Measurements from ENCODE around the gene FAM120A.

Gene FAM120A

DNA sequence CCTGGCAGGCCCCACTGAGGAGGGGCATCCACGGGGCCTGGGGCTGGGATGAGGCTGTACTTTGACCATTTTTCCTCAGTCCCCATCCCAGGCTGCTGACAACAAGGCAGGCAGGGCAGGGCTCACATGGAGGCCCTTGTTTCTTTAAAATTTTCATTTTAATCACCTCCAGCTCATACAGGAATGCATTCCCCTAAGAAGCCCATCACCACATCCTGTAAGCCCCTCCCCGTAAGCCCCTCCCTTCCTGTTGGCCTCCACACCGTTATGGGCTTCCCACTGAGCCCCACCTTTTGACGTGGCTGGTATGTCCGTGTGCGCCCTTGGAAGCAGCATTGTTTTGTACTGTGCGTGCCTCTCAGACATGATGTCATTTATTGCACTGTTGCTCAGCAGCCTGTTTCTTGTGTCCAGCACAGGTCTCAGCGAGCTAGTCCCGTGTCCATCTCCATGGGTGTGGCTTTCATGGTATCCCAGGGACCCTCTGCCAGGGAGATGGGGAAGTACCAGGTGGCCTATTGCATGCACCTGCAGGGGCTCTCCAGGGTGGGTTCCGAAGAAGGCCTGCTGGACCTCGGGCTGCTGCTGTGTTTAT is 147.3 kb downstream of the FAM120A start:
- no peaks in the 10 kb centered on the region for H3K27me3 ChIP-seq (replicated peaks; ENCODE audit: control insufficient read depth, insufficient read depth, low read length)
- no peak overlapping the region for H3K4me3 ChIP-seq (ENCODE audit: low read length)
- no peak for DNase-seq (ENCODE audit: low read depth)
- H3K4me1 ChIP-seq (ENCODE audit: control insufficient read depth, insufficient read depth, low read length) = peaks cover 7% of the 10 kb centered on the region
- no peak overlapping the region for H3K9ac ChIP-seq (ENCODE audit: low read length)
- H3K36me3 ChIP-seq (ENCODE audit: control insufficient read depth, insufficient read depth, low read length, severe bottlenecking) = no peaks in the 10 kb centered on the region
- no peaks in the 10 kb centered on the region for H3K9me3 ChIP-seq (ENCODE audit: control insufficient read depth, low read length)

DNA sequence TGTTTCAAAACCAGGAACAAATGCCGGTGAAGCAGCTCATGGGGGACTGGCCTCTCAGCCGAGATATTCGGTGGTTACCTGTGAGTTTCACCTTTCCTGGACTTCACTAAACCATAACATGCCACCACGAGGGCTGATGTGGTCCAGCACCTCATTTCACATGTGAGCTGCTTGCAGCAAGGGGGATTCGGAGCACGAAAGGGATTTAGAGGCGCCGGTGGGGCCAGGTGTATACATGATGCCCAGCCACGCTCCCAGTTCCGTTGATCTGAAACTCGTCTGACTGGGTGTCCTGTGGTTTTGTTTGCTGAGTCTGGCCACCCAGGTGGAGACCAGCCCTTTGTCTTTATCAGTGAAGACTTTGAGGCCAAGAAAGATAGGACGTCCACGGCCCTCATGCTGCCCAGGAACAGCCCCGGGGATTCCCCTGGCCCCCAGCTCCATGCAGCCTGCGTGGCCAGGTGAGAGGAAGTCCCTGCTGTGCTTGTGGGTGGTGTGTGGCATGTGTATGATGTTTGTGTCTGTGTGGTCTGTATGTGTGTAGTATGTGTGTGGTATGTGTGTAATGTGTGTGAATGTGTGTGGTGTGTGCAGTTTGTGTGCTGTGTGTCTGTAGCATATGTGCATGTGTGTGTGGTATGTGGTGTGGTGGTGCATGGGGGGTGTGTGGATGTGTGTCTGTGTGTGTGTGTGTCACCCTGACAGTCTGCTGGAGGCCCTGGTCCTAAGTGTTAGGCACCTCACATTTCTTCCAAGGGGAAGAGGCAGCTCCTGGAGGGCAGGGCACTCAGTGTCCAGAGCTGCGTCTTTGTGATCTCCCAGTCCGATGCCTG is 148.3 kb downstream of the FAM120A start:
- no peak for DNase-seq (ENCODE audit: low read depth)
- no peaks in the 10 kb centered on the region for H3K27me3 ChIP-seq (replicated peaks; ENCODE audit: control insufficient read depth, insufficient read depth, low read length)
- no peaks in the 10 kb centered on the region for H3K4me1 ChIP-seq (ENCODE audit: control insufficient read depth, insufficient read depth, low read length)
- H3K9me3 ChIP-seq (ENCODE audit: control insufficient read depth, low read length) = no peaks in the 10 kb centered on the region
- H3K9ac ChIP-seq (ENCODE audit: low read length) = no peak overlapping the region
- H3K36me3 ChIP-seq (ENCODE audit: control insufficient read depth, insufficient read depth, low read length, severe bottlenecking) = no peaks in the 10 kb centered on the region
- no peak overlapping the region for H3K4me3 ChIP-seq (ENCODE audit: low read length)

DNA sequence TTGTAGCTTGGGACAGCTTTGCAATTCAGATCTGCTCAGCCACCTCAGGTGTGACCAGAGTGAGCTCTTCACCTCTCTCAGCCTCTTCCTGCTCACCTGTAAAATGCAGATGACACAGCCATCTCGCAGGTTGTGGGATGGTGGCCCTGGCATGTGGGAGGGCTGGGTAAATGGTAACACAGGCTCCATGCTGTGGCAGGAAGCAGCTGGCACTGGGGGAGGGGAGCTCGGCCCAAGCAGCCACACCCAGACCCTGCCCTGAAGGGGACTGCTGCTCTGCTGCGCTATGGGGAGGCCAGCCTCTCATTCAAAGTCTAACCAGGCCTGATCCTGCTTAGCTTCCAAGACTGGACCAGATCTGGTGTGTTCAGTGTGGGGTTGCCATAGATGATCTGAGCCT is 149.0 kb downstream of the FAM120A start:
- DNase-seq (ENCODE audit: low read depth) = no peak

DNA sequence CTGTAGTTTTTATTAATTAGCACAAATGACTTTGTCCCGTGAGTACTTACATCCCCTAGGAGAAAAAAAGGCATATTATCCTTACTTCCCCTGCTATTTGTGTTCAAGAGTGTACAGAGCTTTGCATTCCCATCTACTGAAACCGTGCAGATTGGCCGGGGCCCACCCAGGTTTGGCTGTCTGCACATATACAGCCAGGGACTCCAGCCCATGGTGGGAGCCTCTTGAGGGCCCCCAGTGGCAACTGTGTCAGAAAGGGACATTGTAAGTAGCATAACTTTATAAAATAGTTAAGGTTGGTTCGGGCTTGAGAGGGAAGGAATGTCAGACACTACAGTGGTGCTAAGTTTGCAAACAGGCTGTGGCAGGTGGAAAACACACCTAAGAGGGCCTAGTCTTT is 149.6 kb downstream of the FAM120A start:
- Histone ChIP-seq H3K4me3 (ENCODE audit: low read length) (no peak overlapping the region), H3K9me3 (ENCODE audit: control insufficient read depth, low read length) (no peaks in the 10 kb centered on the region), H3K36me3 (ENCODE audit: control insufficient read depth, insufficient read depth, low read length, severe bottlenecking) (no peaks in the 10 kb centered on the region), H3K9ac (ENCODE audit: low read length) (no peak overlapping the region), H3K27me3 (replicated peaks; ENCODE audit: control insufficient read depth, insufficient read depth, low read length) (no peaks in the 10 kb centered on the region), H3K4me1 (ENCODE audit: control insufficient read depth, insufficient read depth, low read length) (no peaks in the 10 kb centered on the region)
- no peak for DNase-seq (ENCODE audit: low read depth)

More for the DNA sequence above, 149.0 kb downstream of the FAM120A start:
- no peak overlapping the region for H3K4me3 ChIP-seq (ENCODE audit: low read length)
- no peaks in the 10 kb centered on the region for H3K36me3 ChIP-seq (ENCODE audit: control insufficient read depth, insufficient read depth, low read length, severe bottlenecking)
- H3K27me3 ChIP-seq (replicated peaks; ENCODE audit: control insufficient read depth, insufficient read depth, low read length) = no peaks in the 10 kb centered on the region
- H3K9ac ChIP-seq (ENCODE audit: low read length) = no peak overlapping the region
- no peaks in the 10 kb centered on the region for H3K4me1 ChIP-seq (ENCODE audit: control insufficient read depth, insufficient read depth, low read length)
- H3K9me3 ChIP-seq (ENCODE audit: control insufficient read depth, low read length) = no peaks in the 10 kb centered on the region

GRCh38 chr9:93601666-93602065 is 150.2 kb downstream of the FAM120A start:
- Histone ChIP-seq H3K9me3 (ENCODE audit: control insufficient read depth, low read length) (no peaks in the 10 kb centered on the region), H3K4me1 (ENCODE audit: control insufficient read depth, insufficient read depth, low read length) (no peaks in the 10 kb centered on the region), H3K4me3 (ENCODE audit: low read length) (no peak overlapping the region), H3K27me3 (replicated peaks; ENCODE audit: control insufficient read depth, insufficient read depth, low read length) (no peaks in the 10 kb centered on the region), H3K9ac (ENCODE audit: low read length) (no peak overlapping the region), H3K36me3 (ENCODE audit: control insufficient read depth, insufficient read depth, low read length, severe bottlenecking) (no peaks in the 10 kb centered on the region)
- DNase-seq (ENCODE audit: low read depth) = no peak

DNA sequence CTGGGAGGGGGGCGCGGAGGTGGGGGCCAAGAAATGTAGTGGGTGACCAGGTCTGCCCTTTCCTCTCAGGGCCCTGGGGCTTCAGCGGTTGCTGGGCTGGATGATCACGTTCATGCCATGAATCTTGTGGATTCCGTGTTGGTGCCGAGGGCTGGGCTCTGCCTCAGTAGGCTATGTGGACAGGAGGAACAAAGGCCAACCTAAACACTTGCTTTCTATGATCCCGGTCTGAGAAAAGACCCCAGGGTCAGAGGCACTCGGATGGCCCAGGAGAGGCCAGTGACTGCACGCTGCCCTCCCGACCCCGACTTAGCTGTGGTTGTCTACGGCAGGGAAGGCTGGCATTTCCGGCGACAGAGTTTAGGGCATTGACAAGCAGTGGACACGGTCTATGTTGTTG is 151.5 kb downstream of the FAM120A start:
- no peak overlapping the region for H3K4me3 ChIP-seq (ENCODE audit: low read length)
- no peaks in the 10 kb centered on the region for H3K9me3 ChIP-seq (ENCODE audit: control insufficient read depth, low read length)
- no peaks in the 10 kb centered on the region for H3K4me1 ChIP-seq (ENCODE audit: control insufficient read depth, insufficient read depth, low read length)
- H3K27me3 ChIP-seq (replicated peaks; ENCODE audit: control insufficient read depth, insufficient read depth, low read length) = no peaks in the 10 kb centered on the region
- H3K36me3 ChIP-seq (ENCODE audit: control insufficient read depth, insufficient read depth, low read length, severe bottlenecking) = no peaks in the 10 kb centered on the region
- no peak overlapping the region for H3K9ac ChIP-seq (ENCODE audit: low read length)
- DNase-seq (ENCODE audit: low read depth) = no peak

GRCh38 chr9:93603906-93604326 is 152.4 kb downstream of the FAM120A start:
- DNase-seq (ENCODE audit: low read depth) = no peak
- no peaks in the 10 kb centered on the region for H3K36me3 ChIP-seq (ENCODE audit: control insufficient read depth, insufficient read depth, low read length, severe bottlenecking)
- H3K4me3 ChIP-seq (ENCODE audit: low read length) = no peak overlapping the region
- no peak overlapping the region for H3K9ac ChIP-seq (ENCODE audit: low read length)
- peaks cover under 1% of the 10 kb centered on the region for H3K9me3 ChIP-seq (ENCODE audit: control insufficient read depth, low read length)
- H3K27me3 ChIP-seq (replicated peaks; ENCODE audit: control insufficient read depth, insufficient read depth, low read length) = no peaks in the 10 kb centered on the region
- H3K4me1 ChIP-seq (ENCODE audit: control insufficient read depth, insufficient read depth, low read length) = no peaks in the 10 kb centered on the region

- H3K4me1 ChIP-seq (ENCODE audit: control insufficient read depth, insufficient read depth, low read length) = no peaks in the 10 kb centered on the region
- no peaks in the 10 kb centered on the region for H3K27me3 ChIP-seq (replicated peaks; ENCODE audit: control insufficient read depth, insufficient read depth, low read length)
- no peak overlapping the region for H3K9ac ChIP-seq (ENCODE audit: low read length)
- H3K4me3 ChIP-seq (ENCODE audit: low read length) = no peak overlapping the region
- no peaks in the 10 kb centered on the region for H3K36me3 ChIP-seq (ENCODE audit: control insufficient read depth, insufficient read depth, low read length, severe bottlenecking)
- H3K9me3 ChIP-seq (ENCODE audit: control insufficient read depth, low read length) = peaks cover 19% of the 10 kb centered on the region
- DNase-seq (ENCODE audit: low read depth) = no peak
Observed at GRCh38 chr9:93606187-93606586, 154.7 kb downstream of the FAM120A start.

GRCh38 chr9:93610206-93610605 is 158.7 kb downstream of the FAM120A start:
- Histone ChIP-seq H3K27me3 (replicated peaks; ENCODE audit: control insufficient read depth, insufficient read depth, low read length) (no peaks in the 10 kb centered on the region), H3K4me1 (ENCODE audit: control insufficient read depth, insufficient read depth, low read length) (no peaks in the 10 kb centered on the region)
- DNase-seq (ENCODE audit: low read depth) = no peak

DNA sequence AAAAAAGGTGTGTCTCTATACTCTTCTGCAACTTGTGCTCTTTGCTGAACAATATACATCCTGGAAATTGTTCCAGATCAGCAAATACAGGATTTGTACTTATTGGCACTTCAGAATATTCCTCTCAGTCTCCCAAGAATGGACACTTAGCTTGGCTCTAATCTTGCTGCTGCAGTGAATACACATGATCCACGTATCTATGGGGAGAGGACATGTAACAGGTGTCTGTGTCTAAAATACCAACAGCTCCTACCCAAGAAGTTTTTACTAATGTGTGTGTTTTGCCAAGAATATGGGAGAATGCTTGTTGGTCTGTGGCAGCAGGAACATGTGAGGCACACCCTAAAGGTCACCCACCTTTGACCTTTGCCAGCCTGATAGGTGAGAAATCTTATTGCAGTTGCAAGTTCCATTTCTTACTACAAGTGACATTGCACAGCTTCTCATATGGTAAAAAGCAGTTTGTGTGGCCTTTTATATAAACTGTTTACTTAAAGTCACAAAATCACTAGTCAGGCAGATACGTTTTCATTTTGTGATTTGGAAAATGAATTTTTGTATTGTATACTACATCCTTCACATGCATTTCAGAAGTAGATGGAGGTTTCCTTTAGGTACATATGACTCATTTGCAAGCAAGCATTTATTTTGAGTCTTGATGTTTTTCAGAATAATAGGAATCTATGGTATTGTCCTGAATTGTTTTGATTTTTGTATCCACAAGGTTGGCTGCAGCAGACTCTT is 160.7 kb downstream of the FAM120A start:
- Histone ChIP-seq H3K9me3 (ENCODE audit: control insufficient read depth, low read length) (peaks cover 19% of the 10 kb centered on the region), H3K4me1 (ENCODE audit: control insufficient read depth, insufficient read depth, low read length) (no peaks in the 10 kb centered on the region), H3K4me3 (ENCODE audit: low read length) (no peak overlapping the region), H3K9ac (ENCODE audit: low read length) (no peak overlapping the region), H3K27me3 (replicated peaks; ENCODE audit: control insufficient read depth, insufficient read depth, low read length) (no peaks in the 10 kb centered on the region), H3K36me3 (ENCODE audit: control insufficient read depth, insufficient read depth, low read length, severe bottlenecking) (no peaks in the 10 kb centered on the region)
- DNase-seq (ENCODE audit: low read depth) = peak; percentile 10

More at GRCh38 chr9:93610206-93610605, 158.7 kb downstream of the FAM120A start:
- H3K9me3 ChIP-seq (ENCODE audit: control insufficient read depth, low read length) = peaks cover 19% of the 10 kb centered on the region
- no peak overlapping the region for H3K4me3 ChIP-seq (ENCODE audit: low read length)
- no peaks in the 10 kb centered on the region for H3K36me3 ChIP-seq (ENCODE audit: control insufficient read depth, insufficient read depth, low read length, severe bottlenecking)
- H3K9ac ChIP-seq (ENCODE audit: low read length) = no peak overlapping the region

DNA sequence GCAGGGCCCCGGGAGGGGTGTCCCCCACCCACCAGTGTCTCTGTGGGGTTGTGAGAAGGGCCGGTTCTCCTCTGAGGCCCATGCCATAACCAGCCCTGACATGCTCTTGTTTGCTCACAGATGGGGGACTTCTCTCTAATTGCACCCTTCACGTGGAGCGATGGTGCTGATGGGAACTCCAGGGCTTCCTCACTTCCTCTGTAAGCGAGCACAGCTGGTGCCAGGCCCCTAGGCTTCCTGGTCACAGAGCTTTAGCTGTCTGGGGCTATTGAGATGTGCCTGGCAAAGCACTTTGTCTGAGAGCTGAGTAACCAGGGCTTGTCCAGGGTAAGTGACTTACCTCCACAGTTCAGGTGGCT is 161.3 kb downstream of the FAM120A start:
- H3K27me3 ChIP-seq (replicated peaks; ENCODE audit: control insufficient read depth, insufficient read depth, low read length) = no peaks in the 10 kb centered on the region
- peaks cover 19% of the 10 kb centered on the region for H3K9me3 ChIP-seq (ENCODE audit: control insufficient read depth, low read length)
- no peaks in the 10 kb centered on the region for H3K36me3 ChIP-seq (ENCODE audit: control insufficient read depth, insufficient read depth, low read length, severe bottlenecking)
- no peak for DNase-seq (ENCODE audit: low read depth)
- H3K4me3 ChIP-seq (ENCODE audit: low read length) = no peak overlapping the region
- H3K4me1 ChIP-seq (ENCODE audit: control insufficient read depth, insufficient read depth, low read length) = no peaks in the 10 kb centered on the region
- H3K9ac ChIP-seq (ENCODE audit: low read length) = no peak overlapping the region

All from adipocyte (in vitro differentiated cells).